GDM1 (cell line): ENCODE measurements around the gene MALRD1.

ENCODE experiments used
- DNase-seq: peaks from one replicate; lab custom pipeline; 2025; lab: John Stamatoyannopoulos, UW

Gene MALRD1

GRCh38 chr10:19048489-19048888, at the start of gene MALRD1:
Gene MALRD1, plus strand, starts transcription at chr10:19048801. Its CDS starts 138 bp downstream, at chr10:19048939.
- DNase-seq: no peak

GRCh38 chr10:19003341-19003740, 45.3 kb upstream of the MALRD1 start:
- DNase-seq: no peak

GRCh38 chr10:19012111-19012510, 36.5 kb upstream of the MALRD1 start:
- DNase-seq: no peak

GRCh38 chr10:19014034-19014433, 34.6 kb upstream of the MALRD1 start:
- DNase-seq: no peak

GRCh38 chr10:19014498-19014897, 34.1 kb upstream of the MALRD1 start:
- DNase-seq: no peak

GRCh38 chr10:19017116-19017890, 31.3 kb upstream of the MALRD1 start:
- DNase-seq: no peak

- no peak for DNase-seq
These were observed 27.4 kb upstream of the MALRD1 start for GRCh38 chr10:19021162-19021561.

- no peak for DNase-seq
These were observed 24.0 kb upstream of the MALRD1 start for GRCh38 chr10:19024611-19025010.

- no peak for DNase-seq
These were observed 16.8 kb upstream of the MALRD1 start for GRCh38 chr10:19031763-19032162.

GRCh38 chr10:19033741-19034140, 14.9 kb upstream of the MALRD1 start:
- no peak for DNase-seq

- DNase-seq: no peak
These were observed 7.4 kb upstream of the MALRD1 start for GRCh38 chr10:19041171-19041570.

- DNase-seq: no peak
These were observed 5.2 kb upstream of the MALRD1 start for GRCh38 chr10:19043431-19043830.

- DNase-seq: no peak
These were observed 1.9 kb upstream of the MALRD1 start for GRCh38 chr10:19046679-19047078.

- no peak for DNase-seq
These were observed 290 bp downstream of the MALRD1 start for GRCh38 chr10:19048891-19049290.

GRCh38 chr10:19049567-19049966, 966 bp downstream of the MALRD1 start:
- DNase-seq: no peak

- no peak for DNase-seq
These were observed 5.8 kb downstream of the MALRD1 start for GRCh38 chr10:19054289-19054835.

- DNase-seq: no peak
These were observed 9.4 kb downstream of the MALRD1 start for GRCh38 chr10:19058046-19058445.

- no peak for DNase-seq
These were observed 15.4 kb downstream of the MALRD1 start for GRCh38 chr10:19063986-19064385.

- DNase-seq: no peak
These were observed 23.3 kb downstream of the MALRD1 start for GRCh38 chr10:19071946-19072345.

- DNase-seq: no peak
These were observed 28.7 kb downstream of the MALRD1 start for GRCh38 chr10:19077276-19077675.

- DNase-seq: no peak
These were observed 48.0 kb downstream of the MALRD1 start for GRCh38 chr10:19096501-19097073.

GRCh38 chr10:19097151-19097550, 48.5 kb downstream of the MALRD1 start:
- no peak for DNase-seq

GRCh38 chr10:19098803-19099202, 50.2 kb downstream of the MALRD1 start:
- DNase-seq: no peak

- no peak for DNase-seq
These were observed 58.8 kb downstream of the MALRD1 start for GRCh38 chr10:19107406-19107805.
